ENCODE results near the gene IL1B.
"Not testable (repeated sequence)": the region's sequence is repeated elsewhere in the genome, so short reads cannot be mapped to it uniquely, and the experiment has no call there.

IL1B gene

DNA sequence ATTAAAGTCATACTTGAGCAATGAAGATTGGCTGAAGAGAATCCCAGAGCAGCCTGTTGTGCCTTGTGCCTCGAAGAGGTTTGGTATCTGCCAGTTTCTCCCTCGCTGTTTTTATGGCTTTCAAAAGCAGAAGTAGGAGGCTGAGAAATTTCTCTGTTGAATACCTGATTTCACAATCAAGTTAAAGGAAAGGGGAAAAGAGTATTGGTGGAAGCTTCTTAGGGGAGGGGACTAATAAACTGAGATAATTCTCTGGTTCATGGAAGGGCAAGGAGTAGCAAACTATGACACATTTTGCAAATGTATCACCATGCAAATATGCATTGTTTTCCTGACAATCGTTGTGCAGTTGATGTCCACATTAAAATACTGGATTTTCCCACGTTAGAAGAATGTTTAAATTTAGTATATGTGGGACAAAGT is at the start of gene IL1B:
IL1B (minus strand) TSS at position 85 of the 423 bp plus-strand sequence. CDS start 550 bp downstream, outside the sequence.
- DNase-seq = no peak

- DNase-seq = no peak
Observed at GRCh38 chr2:112886291-112886690, 49.7 kb upstream of the IL1B start.

- no peak for DNase-seq
Observed at GRCh38 chr2:112885506-112885902, 48.9 kb upstream of the IL1B start.

DNA sequence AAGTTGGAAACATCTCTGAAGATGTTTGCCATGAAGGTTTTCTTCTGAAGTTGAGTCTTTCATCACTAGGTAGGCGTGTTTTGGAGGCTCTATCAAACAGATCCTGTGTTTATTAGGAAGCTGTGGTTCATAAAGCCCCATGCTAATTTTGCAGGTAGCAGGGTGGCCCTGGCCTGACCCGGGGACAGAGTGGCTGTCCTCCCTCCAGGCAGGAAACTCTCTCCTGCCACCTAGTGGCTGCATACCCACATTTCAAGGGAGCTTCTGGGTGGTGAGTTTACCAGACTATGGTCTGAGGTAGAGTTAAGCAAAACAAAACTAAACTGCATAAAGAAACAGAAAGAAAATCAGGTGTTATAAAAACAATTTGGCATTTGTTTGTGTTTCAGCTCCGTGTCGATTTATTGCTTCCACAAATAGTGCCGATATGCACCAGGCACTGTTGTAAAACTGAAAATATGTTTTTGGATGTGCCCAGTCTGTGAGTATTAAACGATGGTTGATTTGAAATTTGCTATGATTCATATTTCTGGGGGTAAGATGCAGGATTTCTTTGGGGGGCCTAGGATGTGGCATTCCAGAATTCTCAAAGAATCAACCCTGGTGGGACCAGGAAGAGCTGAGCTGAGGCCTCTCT is 48.4 kb upstream of the IL1B start:
- DNase-seq = peak in 1 of 2 experiments; percentile 2

DNA sequence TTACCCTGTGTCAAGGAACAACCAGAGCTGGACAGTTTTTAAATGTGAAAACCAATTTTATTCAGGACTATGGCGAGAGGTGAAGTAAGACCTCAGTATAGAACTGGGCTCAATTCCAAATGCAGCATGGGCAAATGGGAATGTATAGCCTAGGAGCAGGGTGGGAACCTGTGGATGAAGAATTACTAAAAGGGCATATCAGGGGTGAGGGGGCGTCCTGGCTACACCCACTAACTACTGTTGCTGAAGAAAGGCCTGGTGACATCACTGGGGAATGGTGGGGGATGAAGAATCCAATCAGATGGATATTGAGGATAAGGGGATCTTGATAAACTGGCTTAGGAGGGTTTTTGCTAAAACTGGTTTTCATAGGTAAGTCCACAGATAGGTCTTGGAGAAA is 47.1 kb upstream of the IL1B start:
- DNase-seq = no peak

DNA sequence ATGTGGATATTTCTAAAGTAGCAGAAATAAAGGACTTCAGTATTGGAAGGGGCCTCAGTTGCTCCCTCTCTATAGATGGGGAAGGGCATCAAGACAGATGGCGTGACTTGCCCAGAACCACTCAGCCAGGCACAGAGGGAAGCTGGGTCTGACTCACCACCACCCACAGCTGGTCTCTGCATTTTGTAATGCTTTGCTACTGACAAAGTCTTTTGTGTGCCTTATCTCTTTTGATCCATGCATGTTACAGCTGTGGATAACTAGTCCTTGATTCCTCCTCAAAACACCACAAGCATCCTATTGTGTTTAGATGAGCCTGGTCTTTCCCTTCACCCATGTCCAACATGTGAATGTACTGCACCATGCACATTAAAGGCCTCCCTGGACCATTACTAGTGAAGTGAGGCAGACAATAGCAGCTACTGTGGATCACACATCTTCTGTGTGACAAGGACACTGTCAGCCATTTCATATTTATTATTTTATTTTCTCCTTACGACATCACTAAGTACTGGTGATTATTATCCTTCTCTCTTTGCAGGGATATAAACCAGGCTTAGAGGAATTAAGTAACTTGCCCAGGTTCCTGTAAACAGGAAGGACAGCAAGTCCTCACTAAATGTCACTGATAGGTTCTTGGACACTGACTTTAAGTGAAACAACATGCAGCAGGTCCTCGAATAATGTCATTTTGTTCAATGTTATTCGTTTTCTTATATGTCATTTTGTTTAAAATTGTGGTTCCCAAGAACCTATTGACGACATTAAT is 44.8 kb upstream of the IL1B start:
- no peak for DNase-seq

- no peak for DNase-seq
Observed at GRCh38 chr2:112880696-112881095, 44.1 kb upstream of the IL1B start.

DNA sequence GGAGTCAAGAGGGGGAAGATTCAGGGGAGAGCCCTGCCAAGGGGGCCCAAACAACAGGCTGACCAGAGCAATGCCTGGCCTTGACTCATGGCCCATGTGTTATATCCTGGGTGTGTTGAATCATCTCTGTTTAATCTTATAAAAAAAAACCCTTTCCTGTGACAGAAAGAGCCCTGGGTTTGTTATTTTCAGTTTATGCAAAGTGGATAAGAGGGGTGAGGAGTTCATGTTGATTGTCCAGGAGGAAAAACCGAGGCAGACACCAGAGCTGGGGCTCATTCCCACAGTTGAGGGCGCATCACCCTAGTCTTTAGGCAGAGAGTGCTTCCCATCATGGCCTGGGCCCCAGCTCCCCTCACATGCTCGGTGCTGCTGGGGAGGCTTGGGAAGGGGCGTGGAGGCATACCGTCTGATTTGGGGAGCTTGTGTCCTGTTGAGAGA is 43.5 kb upstream of the IL1B start:
- DNase-seq = no peak

DNA sequence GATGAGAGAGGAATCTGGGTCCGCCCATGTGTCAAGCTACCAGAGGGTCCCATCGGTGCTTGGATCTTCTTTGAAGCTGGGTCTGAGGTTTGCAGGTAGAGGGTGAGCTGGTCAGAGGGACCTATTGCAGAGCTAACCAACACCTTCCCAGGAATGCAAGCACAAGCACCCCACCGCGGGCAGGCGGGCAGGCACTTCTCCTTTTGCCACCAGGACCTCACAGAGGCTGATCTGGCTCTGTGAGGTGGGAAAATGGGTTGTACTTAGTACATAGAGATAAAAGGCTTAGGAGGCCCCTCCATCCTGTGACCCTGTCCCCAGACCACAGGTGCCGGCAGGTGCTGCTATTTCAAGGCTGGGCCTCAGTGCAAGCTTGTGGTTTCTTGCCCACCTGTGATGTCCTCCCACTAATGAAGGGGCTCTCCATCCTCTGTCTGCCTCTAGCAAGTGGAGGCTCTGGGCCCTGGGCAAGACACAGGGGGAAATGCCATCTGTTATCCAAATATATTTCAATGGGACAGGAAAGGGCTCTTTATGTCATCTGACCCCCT is 43.0 kb upstream of the IL1B start:
- no peak for DNase-seq

DNA sequence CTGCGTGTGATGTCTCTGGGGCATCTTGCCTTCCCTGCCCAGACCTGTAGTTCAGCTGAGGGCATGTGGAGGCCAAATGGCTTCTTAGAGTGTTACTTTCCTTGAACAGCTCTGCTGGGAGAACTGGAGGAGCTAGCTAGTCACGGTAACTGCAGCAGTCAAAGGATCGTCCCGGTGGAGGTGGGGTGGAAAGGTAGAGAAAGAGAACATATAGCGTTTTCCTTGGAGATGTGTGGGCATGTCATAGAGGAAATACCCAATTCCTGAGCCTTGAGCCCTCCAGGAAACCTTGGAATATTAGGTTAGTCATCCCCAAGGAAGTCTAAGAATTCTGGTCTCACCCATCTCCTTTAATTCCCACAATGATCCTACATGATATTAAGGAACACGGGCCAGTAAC is 40.8 kb upstream of the IL1B start:
- no peak for DNase-seq

- DNase-seq = no peak
Observed at GRCh38 chr2:112876971-112877361, 40.4 kb upstream of the IL1B start.

DNA sequence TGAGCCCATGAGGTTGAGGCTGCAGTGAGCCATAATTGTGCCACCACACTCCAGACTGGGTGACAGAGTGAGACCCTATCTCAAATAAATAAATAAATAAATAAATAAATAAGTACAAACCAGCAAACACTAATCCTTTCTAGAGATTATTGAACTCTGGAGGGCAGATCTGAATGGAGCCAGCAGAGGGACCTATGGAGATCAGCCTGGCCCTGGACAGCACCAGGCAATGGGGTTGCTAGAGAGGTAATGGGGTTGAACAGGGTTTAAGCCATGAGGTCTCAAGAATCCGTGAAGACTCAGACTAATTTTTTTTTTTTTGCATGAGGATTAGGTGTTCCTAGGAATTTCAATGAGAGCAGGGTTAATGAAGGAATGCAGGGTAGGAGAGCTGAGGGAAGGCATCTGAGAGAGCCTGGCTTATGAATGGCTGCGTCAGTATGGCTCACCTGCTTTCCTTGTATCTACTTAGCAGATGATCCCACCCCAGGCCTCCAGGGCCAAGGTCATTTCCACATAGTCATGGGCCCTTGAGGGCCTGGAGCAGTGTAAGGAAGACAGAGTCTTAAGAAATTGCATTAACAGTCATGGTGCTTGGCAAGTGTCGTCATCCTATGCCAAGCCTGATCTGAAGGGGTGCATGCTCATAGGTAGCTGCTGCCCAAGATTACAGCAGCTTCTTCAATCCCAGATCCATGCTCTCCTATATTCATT is 39.8 kb upstream of the IL1B start:
- no peak for DNase-seq

- no peak for DNase-seq
Observed at GRCh38 chr2:112870841-112871835, 34.6 kb upstream of the IL1B start.

DNA sequence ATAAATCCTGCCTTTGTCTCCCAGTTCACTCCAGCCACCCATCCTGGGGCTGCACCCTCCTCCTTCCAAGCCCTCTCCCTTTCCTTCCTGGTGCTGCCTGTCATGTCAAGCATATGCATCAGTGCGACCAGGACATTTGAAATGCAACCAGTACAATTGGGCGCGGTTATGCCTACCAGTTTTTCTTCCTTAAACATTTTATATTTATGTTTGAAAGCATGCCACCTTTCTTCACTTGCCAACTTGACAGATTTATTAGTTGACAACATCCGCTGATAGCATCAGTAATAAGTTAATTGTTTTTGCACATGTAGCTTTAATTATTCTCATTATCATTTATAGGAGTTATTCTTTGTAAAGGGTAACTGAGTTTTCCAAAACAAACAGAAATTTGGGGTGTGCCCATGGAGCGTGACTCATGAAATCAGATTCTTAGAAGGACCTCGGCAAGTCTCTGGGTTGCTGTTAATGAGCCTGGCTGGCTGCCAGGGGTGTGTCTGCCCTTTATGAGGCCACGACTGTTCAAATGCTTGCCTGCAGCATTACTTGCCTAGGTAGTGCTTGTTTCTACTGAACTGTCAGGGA is 32.8 kb upstream of the IL1B start:
- peak; percentile 8 to 48 for DNase-seq

GRCh38 chr2:112867701-112868631 is 31.4 kb upstream of the IL1B start:
- no peak for DNase-seq

- no peak for DNase-seq
Observed at GRCh38 chr2:112866128-112866835, 29.7 kb upstream of the IL1B start.

DNA sequence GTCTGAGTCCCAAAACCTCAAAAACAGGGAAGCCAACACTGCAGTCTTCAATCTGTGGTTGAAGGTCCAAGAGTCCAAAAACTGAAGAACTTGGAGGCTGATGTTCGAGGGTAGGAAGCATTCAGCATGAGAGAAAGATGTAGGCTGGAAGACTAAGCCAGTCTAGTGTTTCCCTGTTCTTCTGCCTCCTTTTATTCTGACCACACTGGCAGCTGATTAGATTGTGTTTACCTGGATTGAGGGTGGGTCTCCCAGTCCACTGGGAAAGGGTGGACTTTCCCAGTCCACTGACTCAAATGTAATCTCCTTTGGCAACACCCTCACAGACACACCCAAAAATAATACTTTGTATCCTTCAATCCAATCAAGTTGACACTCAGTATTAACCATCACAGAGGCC is 27.5 kb upstream of the IL1B start:
- DNase-seq = no peak

DNA sequence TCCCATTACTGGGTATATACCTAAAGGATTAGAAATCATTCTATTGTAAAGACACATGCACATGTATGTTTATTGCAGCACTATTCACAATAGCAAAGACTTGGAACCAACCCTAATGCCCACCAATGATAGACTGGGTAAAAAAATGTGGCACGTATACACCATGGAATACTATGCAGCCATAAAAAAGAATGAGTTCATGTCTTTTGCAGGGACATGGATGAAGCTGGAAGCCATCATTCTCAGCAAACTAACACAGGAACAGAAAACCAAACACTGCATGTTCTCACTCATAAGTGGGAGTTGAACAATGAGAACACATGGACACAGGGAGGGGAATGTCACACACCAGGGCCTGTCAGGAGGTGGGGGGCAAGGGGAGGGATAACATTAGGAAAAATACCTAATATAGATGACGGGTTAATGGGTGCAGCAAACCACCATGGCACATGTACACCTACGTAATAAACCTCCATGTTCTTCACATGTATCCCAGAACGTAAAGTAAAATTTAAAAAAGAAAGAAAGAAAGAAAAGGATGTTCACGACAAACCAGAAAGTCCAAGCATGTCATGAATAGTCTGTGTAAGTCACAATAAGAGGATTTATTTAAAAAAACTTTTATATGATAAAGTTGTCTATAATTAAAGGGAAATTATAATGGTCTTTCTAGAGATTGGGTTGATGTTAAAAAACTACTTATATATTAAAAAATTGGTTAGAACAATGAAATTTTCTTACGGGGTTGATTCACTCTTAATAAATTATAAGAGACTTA is 23.0 kb upstream of the IL1B start:
- DNase-seq = not testable (repeated sequence)

GRCh38 chr2:112850588-112850987 is 14.0 kb upstream of the IL1B start:
- DNase-seq = no peak
